Endothelial cell of umbilical vein (primary cell): ENCODE data around the gene DSEL. TPM values are rescaled to one million over a fixed set of nuclear protein-coding genes. Genes with fewer than 3 reads are reported as not detected.
A peak's percentile ranks its signal among the peaks of the same experiment; 100 is the strongest.

ENCODE experiments used
- BruUV-seq: library from RNA; stranded (reverse); fragments of 400-500 nt; replicated peaks from 2 replicates; lab custom pipeline; 2021; lab: Mats Ljungman, UMichigan
- CTCF ChIA-PET: fragments of 300-600, 350-600 bp; sonication (Branson Sonifier 250); formaldehyde crosslinking; loops from one replicate; lab custom pipeline; 2021; ENCODE audit warnings: antibody characterized with exemption, inconsistent platforms; lab: Charles Lee
- POLR2A ChIA-PET: fragments of 300-600, 350-600 bp; sonication (Branson Sonifier 250); formaldehyde crosslinking; loops from one replicate; lab custom pipeline; 2021; ENCODE audit warnings: antibody characterized with exemption, inconsistent platforms; lab: Charles Lee
- DNase-seq: peaks from one replicate; pipeline ENCODE4 v3.0.0-alpha.2; 2011; ENCODE audit warnings: low read depth, low spot score
- FAIRE-seq: peaks from 2 replicates; lab custom pipeline; 2011; peaks lifted over from hg19 to GRCh38; lab: Jason Lieb, UNC
- H2AFZ ChIP-seq: 2 replicates; pipeline ENCODE4 v1.6.0; 2012; ENCODE audit warnings: low read depth, low read length, control low read depth, inconsistent platforms
- H3K27ac ChIP-seq: 2 replicates; pipeline ENCODE4 v1.5.1; 2011; ENCODE audit warnings: low read depth, mild to moderate bottlenecking, control low read depth, low read length, moderate library complexity; ENCODE audit not compliant: insufficient read depth
- H3K27me3 ChIP-seq, 2 experiments: 2 replicates each; pipeline versions ENCODE4 v1.6.0 to v1.6.1; 2011; ENCODE audit warnings: low read length in 2 of 2, mixed read lengths in 1 of 2; ENCODE audit not compliant: control insufficient read depth in 2 of 2, insufficient read depth in 2 of 2
- H3K36me3 ChIP-seq, 2 experiments: 2 replicates in 1 of 2; 3 replicates in 1 of 2; pipeline ENCODE4 v1.5.1; 2011; ENCODE audit warnings: low read length in 2 of 2, mild to moderate bottlenecking in 1 of 2, moderate library complexity in 1 of 2; ENCODE audit not compliant: control insufficient read depth in 2 of 2, insufficient read depth in 2 of 2; ENCODE audit errors: extremely low read depth in 1 of 2
- H3K4me1 ChIP-seq: 3 replicates; pipeline ENCODE4 v1.5.1; 2011; ENCODE audit warnings: mild to moderate bottlenecking, low read length; ENCODE audit not compliant: control insufficient read depth, insufficient read depth; ENCODE audit errors: extremely low read depth
- H3K4me2 ChIP-seq: 2 replicates; pipeline ENCODE4 v1.6.1; 2011; ENCODE audit warnings: low read length, control low read depth, mixed read lengths; ENCODE audit not compliant: insufficient read depth
- H3K4me3 ChIP-seq, 3 experiments: fragments of 200-600 bp in 1 of 3; sonication (generic), shearing (Covaris generic) in 1 of 3; replicated peaks in 1 of 3; 2 replicates each; pipeline ENCODE4 v1.5.1; 2011 to 2016; ENCODE audit warnings: control low read depth in 3 of 3, low read length in 3 of 3, mild to moderate bottlenecking in 2 of 3, inconsistent platforms in 1 of 3, low read depth in 1 of 3, moderate library complexity in 1 of 3; ENCODE audit not compliant: insufficient read depth in 1 of 3
- H3K79me2 ChIP-seq: 2 replicates; pipeline ENCODE4 v1.6.0; 2012; ENCODE audit warnings: low read length, inconsistent platforms; ENCODE audit not compliant: control insufficient read depth, insufficient read depth
- H3K9ac ChIP-seq: replicated peaks from 2 replicates; pipeline ENCODE3; 2011; ENCODE audit warnings: low read length, control low read depth; ENCODE audit not compliant: insufficient read depth; ENCODE audit errors: extremely low read depth
- H3K9me1 ChIP-seq: replicated peaks from 3 replicates; pipeline ENCODE4 v1.6.0; 2011; ENCODE audit warnings: mild to moderate bottlenecking, low read length; ENCODE audit not compliant: control insufficient read depth, insufficient read depth; ENCODE audit errors: extremely low read depth
- H3K9me3 ChIP-seq: replicated peaks from 2 replicates; pipeline ENCODE4 v1.5.1; 2012; ENCODE audit warnings: low read length, inconsistent platforms; ENCODE audit not compliant: control insufficient read depth, insufficient read depth
- H4K20me1 ChIP-seq: replicated peaks from 2 replicates; pipeline ENCODE3; 2011; ENCODE audit warnings: mild to moderate bottlenecking, low read length; ENCODE audit not compliant: control insufficient read depth, insufficient read depth; ENCODE audit errors: extremely low read depth
- EZH2 ChIP-seq: IDR thresholded peaks from 2 replicates; pipeline ENCODE4 v1.6.1; 2012; ENCODE audit warnings: borderline replicate concordance, low read depth, mild to moderate bottlenecking, moderate library complexity, low read length, inconsistent platforms; ENCODE audit not compliant: severe bottlenecking
- FOS ChIP-seq: IDR thresholded peaks from 2 replicates; pipeline ENCODE4 v1.6.1; 2011; ENCODE audit warnings: mild to moderate bottlenecking, low read length, moderate library complexity, borderline replicate concordance; ENCODE audit not compliant: insufficient read depth
- GATA2 ChIP-seq: IDR thresholded peaks from 2 replicates; pipeline ENCODE4 v1.7.0; 2011; ENCODE audit warnings: low read depth, mild to moderate bottlenecking, moderate library complexity, mixed read lengths, low read length; ENCODE audit not compliant: insufficient read length, insufficient read depth
- JUN ChIP-seq: IDR thresholded peaks from 2 replicates; pipeline ENCODE4 v1.6.1; 2011; ENCODE audit warnings: borderline replicate concordance, low read depth; ENCODE audit not compliant: insufficient read length, insufficient read depth
- MYC ChIP-seq: IDR thresholded peaks from one replicate; pipeline ENCODE4 v1.6.1; 2011; ENCODE audit warnings: mild to moderate bottlenecking, low read depth, low read length
- POLR2A ChIP-seq: IDR thresholded peaks from 2 replicates; pipeline ENCODE4 v1.6.1; 2012; ENCODE audit warnings: low read depth, mild to moderate bottlenecking, control low read depth, low read length
- POLR2AphosphoS5 ChIP-seq: IDR thresholded peaks from 2 replicates; pipeline ENCODE4 v1.6.1; 2012; ENCODE audit warnings: low read depth, mild to moderate bottlenecking, control low read depth, low read length, moderate library complexity; ENCODE audit not compliant: insufficient read depth
- dilution Hi-C: fragments of 300-500 bp; cut with MboI; formaldehyde crosslinking; loops from one replicate; pipeline ENCODE4 v1.15.0; 2019; ENCODE audit warnings: low sequenced_read_pairs; ENCODE audit not compliant: extremely low pct_ligation_motif_present
- intact Hi-C: fragments of 100-400 bp; cut with micrococcal nuclease; formaldehyde crosslinking; loops from one replicate; pipeline ENCODE4 v1.10.0; 2022
- polyA plus RNA-seq, 4 experiments: library from polyadenylated mRNA; depleted of rRNA in 3 of 4; stranded (reverse) in 3 of 4; unstranded in 1 of 4; fragments of >200 nt; gene quantifications; 2 replicates each; pipeline versions ENCODE4 v1.2.1 to v1.2.3, GENCODE V29; 2011 to 2012; ENCODE audit warnings: missing spikeins in 1 of 4
- total RNA-seq: library from RNA; stranded (reverse); gene quantifications from 2 replicates; pipeline ENCODE4 v1.2.3, GENCODE V29; 2021
- TF ChIP-seq, protein P1 (sequence below): IDR thresholded peaks from 2 replicates; pipeline ENCODE4 v1.6.1; 2011; ENCODE audit not compliant: insufficient read depth, insufficient read length
- TF ChIP-seq, protein P2 (sequence below), 2 donors: IDR thresholded peaks; 1 replicate in 1 of 2; 2 replicates in 1 of 2; pipeline ENCODE4 v1.5.1; 2011; ENCODE audit warnings: low read length in 2 of 2, mild to moderate bottlenecking in 2 of 2, moderate library complexity in 2 of 2, control low read depth in 1 of 2, inconsistent platforms in 1 of 2, low read depth in 1 of 2; ENCODE audit not compliant: insufficient read depth in 1 of 2; ENCODE audit errors: extremely low read depth in 1 of 2

The DSEL gene
- total and polyA plus RNA-seq, 2 donors (not counting 3 experiments of a cell fraction or from before 2014, with no cell fraction given): 2.0 to 4.5 TPM

GRCh38 chr18:67463829-67464228 is 52.7 kb downstream of the DSEL start:
- no peaks in the 10 kb centered on the region for H3K4me1 ChIP-seq
- H3K9me3 ChIP-seq: no peaks in the 10 kb centered on the region
- H2AFZ ChIP-seq: no peak overlapping the region
- ChIA-PET POLR2A (no interaction called here), CTCF (no interaction called here)
- H3K79me2 ChIP-seq: no peaks in the 10 kb centered on the region
- H4K20me1 ChIP-seq: no peaks in the 10 kb centered on the region
- no peak overlapping the region for H3K27ac ChIP-seq
- FAIRE-seq: no peak
- BruUV-seq: no TSS peak
- intact Hi-C loops (no loop called here), dilution Hi-C loops (no loop called here)
- H3K27me3 ChIP-seq: no peaks in the 10 kb centered on the region
- H3K36me3 ChIP-seq: no peaks in the 10 kb centered on the region
- peak; percentile 5 for DNase-seq
- no peak overlapping the region for H3K9ac ChIP-seq
- TF ChIP-seq EZH2 (no peak), POLR2A (no peak)
- TF ChIP-seq, protein P1, sequence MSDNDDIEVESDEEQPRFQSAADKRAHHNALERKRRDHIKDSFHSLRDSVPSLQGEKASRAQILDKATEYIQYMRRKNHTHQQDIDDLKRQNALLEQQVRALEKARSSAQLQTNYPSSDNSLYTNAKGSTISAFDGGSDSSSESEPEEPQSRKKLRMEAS: no peak
- TF ChIP-seq, protein P2, sequence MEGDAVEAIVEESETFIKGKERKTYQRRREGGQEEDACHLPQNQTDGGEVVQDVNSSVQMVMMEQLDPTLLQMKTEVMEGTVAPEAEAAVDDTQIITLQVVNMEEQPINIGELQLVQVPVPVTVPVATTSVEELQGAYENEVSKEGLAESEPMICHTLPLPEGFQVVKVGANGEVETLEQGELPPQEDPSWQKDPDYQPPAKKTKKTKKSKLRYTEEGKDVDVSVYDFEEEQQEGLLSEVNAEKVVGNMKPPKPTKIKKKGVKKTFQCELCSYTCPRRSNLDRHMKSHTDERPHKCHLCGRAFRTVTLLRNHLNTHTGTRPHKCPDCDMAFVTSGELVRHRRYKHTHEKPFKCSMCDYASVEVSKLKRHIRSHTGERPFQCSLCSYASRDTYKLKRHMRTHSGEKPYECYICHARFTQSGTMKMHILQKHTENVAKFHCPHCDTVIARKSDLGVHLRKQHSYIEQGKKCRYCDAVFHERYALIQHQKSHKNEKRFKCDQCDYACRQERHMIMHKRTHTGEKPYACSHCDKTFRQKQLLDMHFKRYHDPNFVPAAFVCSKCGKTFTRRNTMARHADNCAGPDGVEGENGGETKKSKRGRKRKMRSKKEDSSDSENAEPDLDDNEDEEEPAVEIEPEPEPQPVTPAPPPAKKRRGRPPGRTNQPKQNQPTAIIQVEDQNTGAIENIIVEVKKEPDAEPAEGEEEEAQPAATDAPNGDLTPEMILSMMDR (IDR thresholded peaks at IDR 0.05; ENCODE audit: extremely low read depth in 1 of 2, insufficient read depth in 1 of 2, low read depth in 1 of 2, low read length in 2 of 2): peak; percentile 5 to 29
- no peaks in the 10 kb centered on the region for H3K9me1 ChIP-seq
- H3K4me2 ChIP-seq: no peak overlapping the region
- no peak overlapping the region for H3K4me3 ChIP-seq

- ChIA-PET POLR2A (no interaction called here), CTCF (no interaction called here)
- Histone ChIP-seq H3K27ac (no peak overlapping the region), H3K9me1 (no peaks in the 10 kb centered on the region), H3K9ac (no peak overlapping the region), H3K27me3 (no peaks in the 10 kb centered on the region), H3K79me2 (no peaks in the 10 kb centered on the region), H3K9me3 (no peaks in the 10 kb centered on the region), H3K4me1 (no peaks in the 10 kb centered on the region), H4K20me1 (no peaks in the 10 kb centered on the region), H3K4me3 (no peak overlapping the region), H2AFZ (no peak overlapping the region), H3K4me2 (no peak overlapping the region), H3K36me3 (no peaks in the 10 kb centered on the region)
- DNase-seq (no peak), FAIRE-seq (no peak)
- TF ChIP-seq JUN (no peak), POLR2A (no peak), MYC (no peak), FOS (no peak), GATA2 (no peak), POLR2AphosphoS5 (no peak), EZH2 (no peak)
- TF ChIP-seq, protein P1: no peak
- TF ChIP-seq, protein P2 (IDR thresholded peaks at IDR 0.05; ENCODE audit: extremely low read depth in 1 of 2, insufficient read depth in 1 of 2, low read depth in 1 of 2, low read length in 2 of 2): no peak
- dilution Hi-C loops (no loop called here), intact Hi-C loops (no loop called here)
- BruUV-seq: no TSS peak
Observed at GRCh38 chr18:67456711-67457110, 59.8 kb downstream of the DSEL start.
